Measurements from ENCODE around the gene MIA2. TPM values are rescaled to one million over a fixed set of nuclear protein-coding genes. Genes with fewer than 3 reads are reported as not detected.

MIA2 gene
- total RNA-seq, 1 experiment from 2014 or later: 15.0 TPM

- H2BK12ac ChIP-seq (ENCODE audit: insufficient read length, low read depth, low read length): no peak overlapping the region
- peak overlapping the region; percentile 5 for H2AFZ ChIP-seq (ENCODE audit: low read length)
- peaks cover 9% of the 10 kb centered on the region; the same call in 1 of the 2 replicates for H3K79me2 ChIP-seq (ENCODE audit: insufficient read depth, low read length)
- H3K18ac ChIP-seq (ENCODE audit: insufficient read length, low read depth, low read length): peak overlapping the region; percentile 28
- DNase-seq: no peak
- no peak overlapping the region for H3K56ac ChIP-seq (ENCODE audit: insufficient read length, low read depth, low read length)
- H4K8ac ChIP-seq (replicated peaks; ENCODE audit: insufficient read length, low read depth, low read length): no peak overlapping the region
- peak overlapping the region; percentile 31 for H3K9ac ChIP-seq (ENCODE audit: extremely low read depth, insufficient read length, low read length)
- peaks cover 12 to 21% (median 20%) of the 10 kb centered on the region in 3 experiments for H3K36me3 Mint-ChIP-seq (ENCODE audit: insufficient read depth in 1 of 3, low read depth in 3 of 3)
- no peak overlapping the region for H3K27ac ChIP-seq (ENCODE audit: insufficient read length, low read depth, low read length)
- no peak overlapping the region for H3T11ph ChIP-seq (ENCODE audit: low read length)
- H3K4me2 ChIP-seq (ENCODE audit: insufficient read depth, insufficient read length, low read length): peak overlapping the region; percentile 65
- no peak overlapping the region for H2AK5ac ChIP-seq (ENCODE audit: insufficient read length, low read length)
- H3K4me1 Mint-ChIP-seq: peaks cover 19 to 21% of the 10 kb centered on the region in 2 experiments
- no peak overlapping the region for H3K4ac ChIP-seq (ENCODE audit: low read depth, low read length)
- H2BK15ac ChIP-seq (ENCODE audit: low read depth, low read length): no peak overlapping the region
- peaks cover 4% of the 10 kb centered on the region for H3K23me2 ChIP-seq (ENCODE audit: insufficient read length, low read depth, low read length, poor library complexity, severe bottlenecking)
- no peak overlapping the region for H2BK5ac ChIP-seq (ENCODE audit: insufficient read length, low read length)
- no peak overlapping the region for H4K5ac ChIP-seq (ENCODE audit: insufficient read length, low read depth, low read length)
- H4K91ac ChIP-seq (ENCODE audit: insufficient read length, low read depth, low read length): no peak overlapping the region
- no peaks in the 10 kb centered on the region for H3K9me3 ChIP-seq (ENCODE audit: control insufficient read depth, low read depth, low read length)
- peaks cover 17 to 20% of the 10 kb centered on the region in 2 experiments for H3K9me3 Mint-ChIP-seq
- peak overlapping the region; percentile 87 to 93 for H3K4me3 Mint-ChIP-seq
- peaks cover 2% of the 10 kb centered on the region; the same call in 1 of the 2 replicates for H3K27me3 Mint-ChIP-seq (ENCODE audit: low read depth)
- no CpG with 5 or more reads among the region's 16 CpGs for WGBS (ENCODE audit: extremely low coverage, insufficient read length, low lambda C conversion rate)
- H3K14ac ChIP-seq (ENCODE audit: insufficient read depth, low read length): peak overlapping the region; percentile 86
- no peak overlapping the region for H3K23ac ChIP-seq (ENCODE audit: insufficient read length, low read depth, low read length)
- no peaks in the 10 kb centered on the region for H3K79me1 ChIP-seq (ENCODE audit: insufficient read depth, low read depth, low read length, poor library complexity, severe bottlenecking)
- no peak overlapping the region for H2BK120ac ChIP-seq (ENCODE audit: low read depth, low read length, poor library complexity, severe bottlenecking)
- no peak for TF ChIP-seq CTCF (conservative IDR thresholded peaks at IDR 0.05)
- no peaks in the 10 kb centered on the region for H4K20me1 ChIP-seq (ENCODE audit: control insufficient read depth, insufficient read depth, insufficient read length)
- no peak overlapping the region for H2BK20ac ChIP-seq (ENCODE audit: low read depth, low read length, poor library complexity, severe bottlenecking)
- no peaks in the 10 kb centered on the region for H3K27me3 ChIP-seq (ENCODE audit: insufficient read depth, low read length)
- peaks cover 4% of the 10 kb centered on the region; the same call in 1 of the 2 replicates for H3K4me1 ChIP-seq (ENCODE audit: insufficient read depth, low read length)
- H3K27ac Mint-ChIP-seq: peak overlapping the region in 2 of 3 experiments; percentile 95 to 96; a peak in 6 of 7 replicates
Measured at GRCh38 chr14:39267608-39268005, 33.9 kb downstream of the MIA2 start.
